Stimulated activated CD8-positive, alpha-beta memory T cell treated with anti-CD3 and anti-CD28 coated beads, Interleukin-15, amount 100 ng/mL, for 4 hours (primary cell): Measurements from ENCODE around the gene FXR2.
"Not testable (repeated sequence)": the region's sequence is repeated elsewhere in the genome, so short reads cannot be mapped to it uniquely, and the experiment has no call there.

ENCODE experiments used
- DNase-seq, 2 donors: peaks; one replicate each; pipeline ENCODE4 v3.0.0-alpha.2; 2020; ENCODE audit warnings: low read depth in 2 of 2

FXR2 gene

DNA sequence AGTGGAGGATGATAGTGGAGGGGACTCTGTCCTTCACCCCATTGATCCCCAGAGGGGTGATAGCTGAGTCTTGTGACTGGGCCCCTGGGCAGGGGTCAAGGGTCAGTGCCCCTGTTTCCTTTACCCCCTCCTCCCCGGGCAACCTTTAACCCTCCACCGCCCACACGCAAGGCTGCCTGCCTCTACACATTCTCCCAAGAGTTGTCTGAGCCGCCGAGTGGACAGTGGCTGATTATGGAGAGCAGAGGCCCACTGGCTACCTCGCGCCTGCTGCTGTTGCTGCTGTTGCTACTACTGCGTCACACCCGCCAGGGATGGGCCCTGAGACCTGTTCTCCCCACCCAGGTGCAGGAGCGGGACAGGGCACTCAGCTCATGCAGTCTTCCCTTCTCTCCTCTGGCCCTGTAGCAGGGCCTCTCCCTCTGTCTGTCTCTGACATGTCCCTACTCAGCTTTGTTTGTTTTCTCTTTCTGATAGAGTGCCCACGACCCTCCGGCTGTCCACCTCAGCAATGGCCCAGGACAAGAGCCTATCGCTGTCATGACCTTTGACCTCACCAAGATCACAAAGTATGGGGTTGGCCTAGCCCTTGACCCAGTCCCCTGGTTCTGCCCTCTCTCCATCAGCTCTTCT lies 15.4 kb upstream of the FXR2 start, which contains the start of gene SHBG:
Gene SHBG, plus strand, starts transcription at position 197 of the 633 bp plus-strand sequence. Its CDS starts 38 bp downstream, at position 235.
- no peak for DNase-seq

GRCh38 chr17:7627250-7628121 lies 12.8 kb upstream of the FXR2 start, which contains the start of gene SAT2:
Gene SAT2, minus strand, starts transcription at chr17:7627821. Its CDS starts 186 bp downstream, at chr17:7627635.
- DNase-seq: peak; percentile 77 to 80

- no peak for DNase-seq
Observed at GRCh38 chr17:7626956-7627249, 12.2 kb upstream of the FXR2 start.

GRCh38 chr17:7626307-7626706 lies 11.6 kb upstream of the FXR2 start:
- DNase-seq: no peak

GRCh38 chr17:7625749-7626148 lies 11.1 kb upstream of the FXR2 start:
- not testable (repeated sequence) for DNase-seq

- no peak for DNase-seq
Observed at GRCh38 chr17:7623661-7624060, 9.0 kb upstream of the FXR2 start.

DNA sequence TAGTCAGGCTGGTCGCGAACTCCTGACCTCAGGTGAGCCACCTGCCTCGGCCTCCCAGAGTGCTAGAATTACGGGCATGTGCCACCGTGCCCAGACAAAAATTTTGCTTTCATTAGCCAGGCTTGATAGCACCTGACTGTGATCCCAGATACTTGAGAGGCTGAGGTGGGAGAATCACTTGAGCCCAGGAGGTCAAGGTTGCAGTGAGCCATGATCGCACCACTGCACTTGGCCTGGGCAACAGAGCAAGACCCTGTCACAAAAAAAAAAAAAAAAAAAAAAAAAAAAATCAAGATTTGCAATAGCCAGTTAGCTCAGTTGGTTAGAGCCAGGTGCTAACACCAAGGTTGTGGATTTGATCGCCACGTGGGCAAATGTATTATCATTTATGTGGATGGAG lies 6.1 kb upstream of the FXR2 start:
- DNase-seq: no peak

- no peak for DNase-seq
Observed at GRCh38 chr17:7618608-7619007, 3.9 kb upstream of the FXR2 start.

DNA sequence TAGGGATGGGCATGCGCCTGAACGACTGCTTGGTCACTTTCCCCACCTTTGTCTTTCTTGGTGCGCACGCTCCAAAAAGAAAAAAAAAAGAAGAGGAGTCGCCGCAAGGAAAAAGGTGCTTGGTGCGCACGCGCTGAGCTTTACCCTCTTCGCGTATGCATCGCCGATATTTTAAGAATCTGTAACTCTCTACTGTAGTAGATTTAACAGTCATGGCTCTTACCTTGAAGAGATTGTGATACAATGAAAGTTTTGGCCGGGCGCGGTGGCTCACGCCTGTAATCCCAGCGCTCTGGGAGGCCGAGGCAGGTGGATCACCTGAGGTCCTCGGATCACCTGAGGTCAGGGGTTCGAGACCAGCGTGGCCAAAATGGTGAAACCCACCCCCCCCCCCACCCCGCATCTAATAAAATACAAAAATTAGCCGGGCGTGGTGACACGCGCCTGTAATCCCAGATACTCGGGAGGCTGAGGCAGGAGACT lies 609 bp upstream of the FXR2 start:
- DNase-seq: no peak

DNA sequence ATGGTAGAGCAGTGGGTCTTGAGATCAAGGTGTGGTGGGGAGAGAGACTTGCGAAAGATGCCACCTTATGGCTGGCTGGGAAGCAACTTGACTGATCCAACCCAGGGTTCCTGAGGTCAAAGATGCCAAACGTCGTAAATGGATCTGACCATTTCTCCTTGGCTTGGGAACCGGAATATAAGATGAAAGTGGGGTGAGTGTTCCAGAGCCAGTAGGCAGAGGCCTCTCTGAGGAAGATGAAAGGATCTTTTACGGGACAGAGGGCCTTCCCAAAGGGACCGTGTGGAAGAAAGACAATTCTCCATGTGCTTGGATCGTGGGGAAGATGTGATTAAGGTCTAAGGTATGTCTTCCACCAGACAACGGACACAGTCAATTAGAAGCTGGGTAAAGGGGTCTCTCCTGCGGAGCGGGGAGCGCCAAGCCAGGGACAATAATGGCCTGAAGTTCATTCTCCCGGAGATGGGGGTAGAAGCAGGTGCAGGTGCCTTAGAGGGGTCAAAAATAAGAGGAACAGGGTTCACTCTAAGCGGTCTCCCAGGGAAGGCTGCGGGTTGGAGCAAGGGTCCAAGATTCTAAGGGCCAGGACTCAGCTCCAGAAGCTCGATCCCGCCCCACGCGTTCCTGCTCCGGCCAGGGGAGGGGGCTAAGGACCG lies 800 bp downstream of the FXR2 start:
- no peak for DNase-seq

- no peak for DNase-seq
Observed at GRCh38 chr17:7612294-7612640, 2.4 kb downstream of the FXR2 start.

DNA sequence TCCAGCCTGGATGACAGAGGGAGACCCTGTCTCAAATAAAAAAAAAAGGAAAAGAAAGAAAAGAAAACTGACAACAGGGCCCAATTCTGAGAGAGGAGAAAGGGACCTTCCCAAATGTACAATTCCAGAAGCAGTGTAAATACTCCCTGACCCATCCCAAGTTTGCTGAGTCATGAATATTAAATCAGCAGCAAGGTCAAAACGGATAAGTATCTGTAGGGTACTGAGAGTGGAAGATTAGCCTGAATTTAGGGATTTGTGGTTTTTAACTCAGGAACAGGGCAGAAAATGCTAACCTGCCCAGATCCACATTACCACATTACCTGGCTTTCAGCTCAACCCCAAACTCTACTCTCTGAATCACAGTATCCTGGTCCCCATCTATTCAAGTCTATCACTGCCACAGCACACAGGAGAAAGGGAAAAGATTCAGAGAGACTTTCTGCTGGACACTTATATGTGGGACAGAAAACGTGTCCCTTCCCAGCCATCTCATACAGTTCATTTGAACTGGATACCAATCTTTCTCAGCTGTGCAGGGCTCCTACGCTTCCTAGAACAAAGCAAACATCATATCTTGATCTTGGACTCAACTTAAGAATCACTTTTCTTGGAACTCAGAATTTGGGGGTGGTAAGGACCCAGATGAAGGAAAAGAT lies 2.9 kb downstream of the FXR2 start:
- DNase-seq: no peak

- DNase-seq: no peak
Observed at GRCh38 chr17:7610641-7611040, 4.1 kb downstream of the FXR2 start.

DNA sequence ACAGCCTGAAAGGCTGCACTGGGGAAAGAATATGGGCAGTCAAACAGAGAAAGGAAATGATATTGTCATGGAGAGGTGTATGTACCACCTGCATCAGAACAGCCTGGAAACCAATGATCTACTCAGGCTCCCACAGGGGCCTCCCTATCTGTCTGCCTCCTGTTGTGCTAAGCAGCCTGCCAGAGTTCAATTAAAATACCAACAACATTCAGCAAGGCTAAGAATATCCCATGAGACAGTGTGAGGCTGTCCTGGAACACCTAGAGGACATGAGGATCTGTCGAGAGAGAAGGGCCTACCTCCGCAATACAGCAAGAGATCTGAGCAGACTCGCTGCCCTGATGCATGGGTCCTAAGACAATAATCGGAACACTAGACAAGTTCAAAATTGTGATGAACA lies 8.4 kb downstream of the FXR2 start:
- no peak for DNase-seq

GRCh38 chr17:7597561-7597960 lies 17.1 kb downstream of the FXR2 start:
- DNase-seq: not testable (repeated sequence)

DNA sequence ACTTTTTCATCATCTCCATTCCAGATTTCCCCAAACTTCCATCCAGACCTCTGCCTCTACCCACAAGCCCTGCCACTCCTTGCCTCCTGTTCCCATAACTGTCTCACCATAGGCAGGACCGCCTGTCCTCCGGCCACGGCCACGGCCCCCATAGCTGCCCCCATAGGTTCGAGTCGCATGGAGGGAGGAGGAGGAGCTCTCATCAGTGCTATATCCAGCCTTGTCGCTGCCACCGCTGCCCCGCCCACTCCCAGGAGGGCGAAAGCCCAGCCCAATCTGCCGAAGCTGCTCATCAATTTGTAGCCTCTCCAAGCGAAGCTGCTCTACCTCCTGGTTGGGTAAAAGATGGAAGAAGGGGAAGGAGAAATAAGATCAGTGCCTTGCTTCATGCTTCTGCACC lies 21.4 kb downstream of the FXR2 start:
- DNase-seq: no peak

DNA sequence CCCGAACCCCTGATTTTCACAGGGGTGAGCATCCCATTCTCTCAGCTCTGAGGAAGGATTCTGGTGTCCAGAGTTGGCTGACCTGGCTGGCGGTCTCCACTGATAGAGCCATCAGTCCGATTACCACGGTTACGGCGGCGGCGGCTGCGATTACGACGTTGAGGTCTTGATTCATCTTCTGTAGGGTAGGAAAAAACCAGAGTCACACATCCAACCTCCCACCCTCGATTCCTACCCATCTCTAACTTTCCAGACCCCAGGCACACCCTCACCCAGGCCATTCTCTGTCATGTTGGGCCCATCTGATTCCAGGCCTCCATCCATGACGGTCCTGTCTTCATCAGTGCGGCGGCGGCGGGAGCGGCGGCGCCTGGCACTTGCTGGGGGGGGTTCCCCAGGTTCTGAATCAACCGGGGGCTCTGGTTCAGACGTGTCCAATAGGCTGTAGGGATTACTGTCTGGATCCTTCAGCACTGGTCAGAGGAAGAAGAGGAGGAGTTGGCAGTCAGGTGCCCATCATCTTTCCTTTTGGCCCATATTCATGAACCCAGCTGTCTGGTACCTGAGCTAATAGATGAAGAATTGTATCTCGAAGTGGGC lies 22.2 kb downstream of the FXR2 start:
- no peak for DNase-seq

DNA sequence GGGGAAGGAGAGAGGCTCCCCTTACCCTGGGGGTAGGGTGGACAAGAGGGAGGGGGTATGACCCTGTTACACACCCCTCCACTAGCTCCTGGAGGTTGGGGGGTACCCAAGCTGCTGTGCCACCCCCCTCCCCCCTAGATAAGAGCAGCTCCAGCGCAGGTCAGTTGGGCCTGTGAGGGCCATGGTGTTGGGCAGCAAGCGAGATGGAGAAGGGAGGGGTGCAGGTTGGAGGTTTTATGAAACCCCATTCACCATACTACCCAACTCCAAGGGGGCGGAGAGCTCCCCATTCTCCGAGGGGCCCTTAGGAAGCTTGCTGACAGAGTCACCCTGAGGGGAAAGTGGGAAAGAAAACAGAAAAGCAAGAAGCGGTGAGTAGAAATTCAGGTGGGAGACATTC lies 23.1 kb downstream of the FXR2 start:
- no peak for DNase-seq

- no peak for DNase-seq
Observed at GRCh38 chr17:7590743-7591142, 24.0 kb downstream of the FXR2 start.

DNA sequence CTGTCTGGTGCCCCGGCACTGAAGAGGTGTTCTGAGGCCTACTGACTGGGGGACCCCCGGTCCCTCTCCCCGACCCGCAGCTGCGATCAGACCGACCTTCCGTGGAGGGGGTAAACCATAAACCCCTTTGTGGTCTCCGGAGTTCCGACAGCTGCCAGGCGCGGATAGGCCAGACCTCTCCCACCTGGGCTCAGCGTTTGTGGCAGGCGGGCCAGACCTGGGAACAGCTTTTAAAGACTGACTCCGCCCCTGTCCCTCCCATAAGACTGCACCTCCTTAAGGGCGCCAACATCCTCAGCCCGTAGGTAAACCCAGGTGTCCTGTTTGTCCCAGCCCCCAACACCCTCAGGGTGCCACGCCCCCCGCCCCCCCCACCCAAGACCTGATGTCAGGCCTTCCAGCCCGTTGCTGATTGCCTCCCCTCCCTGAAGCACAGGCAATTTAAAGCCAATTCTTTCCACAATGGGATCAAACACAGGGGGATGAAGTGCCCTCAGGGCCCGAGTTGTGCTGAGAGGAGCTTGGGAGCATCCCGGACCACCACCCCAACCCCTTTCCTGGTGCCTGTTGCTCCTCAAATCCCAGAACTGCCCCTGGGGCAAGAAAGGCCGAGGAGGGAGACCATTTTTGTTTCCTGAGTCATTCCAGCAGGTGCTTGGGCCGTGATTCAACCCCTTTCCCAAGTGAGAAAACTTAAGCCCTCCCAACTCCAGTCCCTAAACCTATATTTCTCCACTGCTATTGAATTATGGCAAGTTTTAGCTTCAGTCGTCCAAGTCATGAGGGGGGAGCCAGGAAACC lies 24.6 kb downstream of the FXR2 start, which contains the start of gene SOX15:
Gene SOX15, minus strand, starts transcription at position 204 of the 801 bp plus-strand sequence. CDS start 418 bp downstream, outside the sequence.
- DNase-seq: no peak
